SK-N-SH (cell line): ENCODE results near the gene RGPD3. TPM values are rescaled to one million over a fixed set of nuclear protein-coding genes. Genes with fewer than 3 reads are reported as not detected.

ENCODE experiments used
- CTCF ChIA-PET: fragments of 300-600, 350-600 bp; formaldehyde crosslinking; extraction: SDS; loops from one replicate; lab custom pipeline; 2021; lab: Yijun Ruan, JAX
- POLR2A ChIA-PET: fragments of 350-600 bp; sonication (Branson Sonifier 250); formaldehyde crosslinking; extraction: SDS; loops from one replicate; lab custom pipeline; 2020; ENCODE audit warnings: antibody characterized with exemption, inconsistent platforms; lab: Yijun Ruan, JAX
- DNase-seq: peaks from one replicate; pipeline ENCODE4 v3.0.0; 2012
- H2AFZ ChIP-seq: fragments of 200-600 bp; sonication (generic); 2 replicates; pipeline ENCODE4 v1.8.1; 2016; ENCODE audit warnings: antibody characterized with exemption, mild to moderate bottlenecking, low read depth
- H3F3A ChIP-seq: fragments of 200-600 bp; sonication (generic); replicated peaks from 2 replicates; pipeline ENCODE3; 2016; ENCODE audit warnings: antibody characterized with exemption, mild to moderate bottlenecking; ENCODE audit not compliant: insufficient read depth
- H3K27ac ChIP-seq, 2 experiments: fragments of 200-500 bp in 1 of 2; fragments of 200-600 bp in 1 of 2; sonication (Bioruptor generic) in 1 of 2; sonication (generic), shearing (Covaris generic) in 1 of 2; 2 replicates each; pipeline versions ENCODE4 v1.5.1 to v1.6.1; 2014 to 2016; ENCODE audit warnings: low read depth in 2 of 2, inconsistent platforms in 1 of 2, low read length in 1 of 2, mild to moderate bottlenecking in 1 of 2, mixed read lengths in 1 of 2
- H3K27me3 ChIP-seq: fragments of 200-600 bp; sonication (generic), shearing (Covaris generic); 2 replicates; pipeline ENCODE4 v1.6.1; 2016; ENCODE audit warnings: mixed run types; ENCODE audit not compliant: insufficient read depth
- H3K36me3 ChIP-seq, 2 experiments: fragments of 200-500 bp in 1 of 2; fragments of 200-600 bp in 1 of 2; sonication (Bioruptor generic) in 1 of 2; sonication (generic) in 1 of 2; replicated peaks in 1 of 2; 2 replicates each; pipeline versions ENCODE3 to v1.5.1; 2014 to 2016; ENCODE audit warnings: low read length in 1 of 2, mild to moderate bottlenecking in 1 of 2; ENCODE audit not compliant: insufficient read depth in 2 of 2, control insufficient read depth in 1 of 2
- H3K4me1 ChIP-seq, 2 experiments: fragments of 200-500 bp in 1 of 2; fragments of 200-600 bp in 1 of 2; sonication (Bioruptor generic) in 1 of 2; sonication (generic), shearing (Covaris generic) in 1 of 2; 2 replicates each; pipeline versions ENCODE4 v1.5.1 to v1.6.1; 2014 to 2016; ENCODE audit warnings: low read depth in 1 of 2, low read length in 1 of 2, mixed run types in 1 of 2; ENCODE audit not compliant: insufficient read depth in 2 of 2, control insufficient read depth in 1 of 2
- H3K4me2 ChIP-seq: fragments of 200-600 bp; sonication (generic), shearing (Covaris generic); 2 replicates; pipeline ENCODE4 v1.6.1; 2017; ENCODE audit warnings: mixed run types
- H3K4me3 ChIP-seq, 2 experiments: fragments of 200-500 bp in 1 of 2; fragments of 200-600 bp in 1 of 2; sonication (Bioruptor generic) in 1 of 2; sonication (generic), shearing (Covaris generic) in 1 of 2; 2 replicates each; pipeline versions ENCODE4 v1.5.1 to v1.8.1; 2014 to 2016; ENCODE audit warnings: low read depth in 2 of 2, inconsistent platforms in 1 of 2, low read length in 1 of 2, mild to moderate bottlenecking in 1 of 2, mixed read lengths in 1 of 2, moderate library complexity in 1 of 2
- H3K79me2 ChIP-seq: fragments of 200-600 bp; sonication (generic); 2 replicates; pipeline ENCODE4 v1.8.1; 2017; ENCODE audit warnings: mild to moderate bottlenecking; ENCODE audit not compliant: insufficient read depth
- H3K9ac ChIP-seq: fragments of 200-600 bp; sonication (generic); 2 replicates; pipeline ENCODE4 v1.6.1; 2017; ENCODE audit warnings: mixed run types
- H3K9me2 ChIP-seq: fragments of 200-600 bp; sonication (generic); 2 replicates; pipeline ENCODE4 v1.6.1; 2017; ENCODE audit warnings: mixed run types
- H3K9me3 ChIP-seq: fragments of 200-600 bp; sonication (generic); 2 replicates; pipeline ENCODE4 v1.6.1; 2017; ENCODE audit warnings: mixed run types, mild to moderate bottlenecking, moderate library complexity
- H4K20me1 ChIP-seq: fragments of 200-600 bp; sonication (generic); 2 replicates; pipeline ENCODE4 v1.6.1; 2017; ENCODE audit warnings: mild to moderate bottlenecking, mixed run types; ENCODE audit not compliant: insufficient read depth
- CHD2 ChIP-seq: fragments of 150-350 bp; IDR thresholded peaks from 2 replicates; pipeline ENCODE4 v1.6.1; 2018; ENCODE audit warnings: low read length; ENCODE audit not compliant: partially characterized antibody
- FOSL2 ChIP-seq: IDR thresholded peaks from 2 replicates; pipeline ENCODE4 v1.4.0; 2012; ENCODE audit warnings: low read depth, mild to moderate bottlenecking, moderate library complexity, borderline replicate concordance
- FOXJ3 ChIP-seq: sonication (generic); formaldehyde crosslinking; IDR thresholded peaks from 2 replicates; pipeline ENCODE4 v1.5.1; 2020; ENCODE audit warnings: mild to moderate bottlenecking, missing genetic modification reagents
- FOXM1 ChIP-seq: IDR thresholded peaks from 2 replicates; pipeline ENCODE4 v1.4.0; 2012; ENCODE audit warnings: low read depth, mild to moderate bottlenecking
- GATA2 ChIP-seq: sonication (generic); formaldehyde crosslinking; IDR thresholded peaks from 2 replicates; pipeline ENCODE4 v1.5.0; 2020; ENCODE audit warnings: mild to moderate bottlenecking, missing genetic modification reagents
- MEF2A ChIP-seq: IDR thresholded peaks from 2 replicates; pipeline ENCODE4 v1.4.0; 2012; ENCODE audit warnings: low read depth, borderline replicate concordance
- NFIC ChIP-seq: IDR thresholded peaks from 2 replicates; pipeline ENCODE4 v1.4.0; 2012; ENCODE audit warnings: borderline replicate concordance
- NRF1 ChIP-seq: IDR thresholded peaks from 2 replicates; pipeline ENCODE4 v1.6.1; 2012; ENCODE audit warnings: low read depth, mild to moderate bottlenecking, low read length
- POLR2AphosphoS5 ChIP-seq: IDR thresholded peaks from 2 replicates; pipeline ENCODE4 v1.6.1; 2012; ENCODE audit warnings: low read depth, low read length
- RAD21 ChIP-seq: IDR thresholded peaks from 2 replicates; pipeline ENCODE4 v1.6.1; 2012; ENCODE audit warnings: mild to moderate bottlenecking, low read length
- RCOR1 ChIP-seq: fragments of 150-350 bp; IDR thresholded peaks from 2 replicates; pipeline ENCODE4 v1.6.1; 2017; ENCODE audit warnings: antibody characterized with exemption, low read length
- TCF12 ChIP-seq: IDR thresholded peaks from 2 replicates; pipeline ENCODE4 v1.4.0; 2012
- TEAD4 ChIP-seq: IDR thresholded peaks from 2 replicates; pipeline ENCODE4 v1.4.0; 2012; ENCODE audit warnings: mild to moderate bottlenecking, borderline replicate concordance; ENCODE audit not compliant: insufficient read depth
- WGBS: methylation state at CpG from one replicate; pipeline ENCODE4 v1.1.6; 2017; ENCODE audit warnings: low lambda C conversion rate; 5-methylcytosine and 5-hydroxymethylcytosine counted together
- polyA plus RNA-seq, 3 experiments: library from polyadenylated mRNA; depleted of rRNA; stranded (reverse); fragments of >200 nt; gene quantifications; 2 replicates each; pipeline ENCODE4 v1.2.3, GENCODE V29; 2012
- TF ChIP-seq, protein P1 (sequence below): fragments of 200-600 bp; sonication (generic); IDR thresholded peaks from 2 replicates; pipeline ENCODE4 v1.6.1; 2017; ENCODE audit warnings: antibody characterized with exemption, mild to moderate bottlenecking, moderate library complexity
- TF ChIP-seq, protein P2 (sequence below): IDR thresholded peaks from 2 replicates; pipeline ENCODE4 v1.4.0; 2012; ENCODE audit warnings: low read depth, borderline replicate concordance
- TF ChIP-seq, protein P3 (sequence below): fragments of 150-350 bp; IDR thresholded peaks from 2 replicates; pipeline ENCODE4 v1.6.1; 2017; ENCODE audit warnings: antibody characterized with exemption, low read length, low read depth, borderline replicate concordance
- TF ChIP-seq, protein P4 (sequence below): IDR thresholded peaks from 2 replicates; pipeline ENCODE4 v1.4.0; 2012; ENCODE audit warnings: low read depth, borderline replicate concordance

RGPD3 gene
- polyA plus RNA-seq, 1 of the 3 experiments (the other 2 are of a cell fraction), result 0.05 TPM

DNA sequence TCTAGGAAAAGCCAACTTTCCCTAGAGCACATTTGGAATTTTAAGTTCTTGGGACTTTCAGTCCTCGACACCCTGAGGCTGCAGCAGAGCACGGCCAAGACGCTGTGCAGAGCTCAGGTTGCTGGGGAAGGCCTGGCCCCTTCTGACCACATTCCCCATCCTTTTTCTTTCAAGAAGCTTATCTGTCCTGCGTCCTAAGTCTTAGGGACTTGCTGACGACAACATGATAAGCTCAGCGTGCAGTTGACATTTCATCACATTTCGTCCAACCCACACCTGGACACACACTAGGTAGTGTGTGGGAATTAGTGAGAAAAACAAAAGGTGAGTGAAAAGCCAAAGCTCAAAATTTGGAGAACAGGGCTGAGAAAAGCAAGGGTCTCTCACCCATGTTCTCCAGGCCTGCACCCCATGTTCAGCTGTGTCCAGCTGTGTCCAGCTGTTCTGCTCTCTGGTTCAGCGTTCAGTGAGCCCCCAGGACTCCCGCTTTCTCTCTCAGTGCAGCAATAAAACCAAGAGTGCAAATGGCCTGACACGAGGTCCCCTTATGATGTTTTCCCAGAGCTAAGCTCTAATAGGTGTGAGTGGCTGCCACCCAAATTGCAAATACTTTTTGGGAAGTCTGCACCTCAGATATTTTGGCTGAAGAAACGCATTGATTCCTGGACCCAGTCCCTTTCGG is 101.9 kb downstream of the RGPD3 start:
- H3K36me3 ChIP-seq, result no peaks in the 10 kb centered on the region
- no peaks in the 10 kb centered on the region for H3K79me2 ChIP-seq
- TF ChIP-seq NRF1 (no peak), FOXM1 (no peak), MEF2A (no peak), RAD21 (no peak), CHD2 (no peak), TEAD4 (no peak), FOXJ3 (no peak)
- TF ChIP-seq, protein P1, sequence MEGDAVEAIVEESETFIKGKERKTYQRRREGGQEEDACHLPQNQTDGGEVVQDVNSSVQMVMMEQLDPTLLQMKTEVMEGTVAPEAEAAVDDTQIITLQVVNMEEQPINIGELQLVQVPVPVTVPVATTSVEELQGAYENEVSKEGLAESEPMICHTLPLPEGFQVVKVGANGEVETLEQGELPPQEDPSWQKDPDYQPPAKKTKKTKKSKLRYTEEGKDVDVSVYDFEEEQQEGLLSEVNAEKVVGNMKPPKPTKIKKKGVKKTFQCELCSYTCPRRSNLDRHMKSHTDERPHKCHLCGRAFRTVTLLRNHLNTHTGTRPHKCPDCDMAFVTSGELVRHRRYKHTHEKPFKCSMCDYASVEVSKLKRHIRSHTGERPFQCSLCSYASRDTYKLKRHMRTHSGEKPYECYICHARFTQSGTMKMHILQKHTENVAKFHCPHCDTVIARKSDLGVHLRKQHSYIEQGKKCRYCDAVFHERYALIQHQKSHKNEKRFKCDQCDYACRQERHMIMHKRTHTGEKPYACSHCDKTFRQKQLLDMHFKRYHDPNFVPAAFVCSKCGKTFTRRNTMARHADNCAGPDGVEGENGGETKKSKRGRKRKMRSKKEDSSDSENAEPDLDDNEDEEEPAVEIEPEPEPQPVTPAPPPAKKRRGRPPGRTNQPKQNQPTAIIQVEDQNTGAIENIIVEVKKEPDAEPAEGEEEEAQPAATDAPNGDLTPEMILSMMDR, result no peak
- TF ChIP-seq, protein P2, sequence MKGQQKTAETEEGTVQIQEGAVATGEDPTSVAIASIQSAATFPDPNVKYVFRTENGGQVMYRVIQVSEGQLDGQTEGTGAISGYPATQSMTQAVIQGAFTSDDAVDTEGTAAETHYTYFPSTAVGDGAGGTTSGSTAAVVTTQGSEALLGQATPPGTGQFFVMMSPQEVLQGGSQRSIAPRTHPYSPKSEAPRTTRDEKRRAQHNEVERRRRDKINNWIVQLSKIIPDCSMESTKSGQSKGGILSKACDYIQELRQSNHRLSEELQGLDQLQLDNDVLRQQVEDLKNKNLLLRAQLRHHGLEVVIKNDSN, result no peak
- TF ChIP-seq, protein P3, sequence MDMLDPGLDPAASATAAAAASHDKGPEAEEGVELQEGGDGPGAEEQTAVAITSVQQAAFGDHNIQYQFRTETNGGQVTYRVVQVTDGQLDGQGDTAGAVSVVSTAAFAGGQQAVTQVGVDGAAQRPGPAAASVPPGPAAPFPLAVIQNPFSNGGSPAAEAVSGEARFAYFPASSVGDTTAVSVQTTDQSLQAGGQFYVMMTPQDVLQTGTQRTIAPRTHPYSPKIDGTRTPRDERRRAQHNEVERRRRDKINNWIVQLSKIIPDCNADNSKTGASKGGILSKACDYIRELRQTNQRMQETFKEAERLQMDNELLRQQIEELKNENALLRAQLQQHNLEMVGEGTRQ, result no peak
- H4K20me1 ChIP-seq, result no peaks in the 10 kb centered on the region
- H2AFZ ChIP-seq, result no peak overlapping the region
- H3K9me2 ChIP-seq, result no peaks in the 10 kb centered on the region
- no peaks in the 10 kb centered on the region for H3K4me1 ChIP-seq
- H3K9ac ChIP-seq, result no peak overlapping the region
- POLR2A ChIA-PET, result no interaction called here
- no peak for DNase-seq
- no peak overlapping the region for H3K4me3 ChIP-seq
- no peaks in the 10 kb centered on the region for H3K27me3 ChIP-seq
- H3K4me2 ChIP-seq, result no peak overlapping the region
- CTCF ChIA-PET, result no interaction called here
- H3K9me3 ChIP-seq, result no peaks in the 10 kb centered on the region
- H3K27ac ChIP-seq, result no peak overlapping the region
- H3F3A ChIP-seq, result no peaks in the 10 kb centered on the region
- 66% methylated on average over 12 of the region's 12 CpGs for WGBS

DNA sequence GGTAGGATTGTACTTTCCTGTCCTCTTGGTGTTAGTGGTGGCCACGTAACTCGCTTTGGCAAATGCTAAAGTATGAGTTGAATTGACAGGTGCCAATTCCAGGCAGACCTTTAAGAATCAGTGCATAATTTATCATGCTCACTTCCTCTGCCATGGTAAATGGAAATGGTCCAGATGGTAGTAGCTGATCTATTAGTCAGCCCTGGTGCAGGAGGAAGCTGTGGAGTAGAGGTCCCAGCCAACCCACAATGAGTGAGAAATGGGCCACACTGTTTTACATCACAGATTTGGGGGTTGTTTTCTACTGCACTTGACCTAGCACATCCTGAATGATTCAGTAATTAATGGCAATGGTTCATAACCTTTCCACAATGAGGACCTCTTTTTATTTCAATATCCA is 104.4 kb downstream of the RGPD3 start:
- no peaks in the 10 kb centered on the region for H3K27me3 ChIP-seq
- ChIA-PET CTCF (no interaction called here), POLR2A (no interaction called here)
- no peak overlapping the region for H3K27ac ChIP-seq
- H3K9ac ChIP-seq, result no peak overlapping the region
- H3K9me3 ChIP-seq, result no peaks in the 10 kb centered on the region
- no peaks in the 10 kb centered on the region for H4K20me1 ChIP-seq
- no peaks in the 10 kb centered on the region for H3K36me3 ChIP-seq
- H3K79me2 ChIP-seq, result no peaks in the 10 kb centered on the region
- 36% methylated on average over 2 of the region's 2 CpGs for WGBS
- DNase-seq, result no peak
- no peak overlapping the region for H3K4me3 ChIP-seq
- no peaks in the 10 kb centered on the region for H3K4me1 ChIP-seq
- H3F3A ChIP-seq, result no peaks in the 10 kb centered on the region
- H2AFZ ChIP-seq, result no peak overlapping the region
- H3K4me2 ChIP-seq, result no peak overlapping the region
- TF ChIP-seq, protein P1, result no peak
- no peak for TF ChIP-seq GATA2 (CRISPR knock-in tag)
- TF ChIP-seq FOXJ3, result no peak
- TF ChIP-seq FOSL2, result no peak
- TF ChIP-seq NFIC, result no peak
- TF ChIP-seq, protein P4, sequence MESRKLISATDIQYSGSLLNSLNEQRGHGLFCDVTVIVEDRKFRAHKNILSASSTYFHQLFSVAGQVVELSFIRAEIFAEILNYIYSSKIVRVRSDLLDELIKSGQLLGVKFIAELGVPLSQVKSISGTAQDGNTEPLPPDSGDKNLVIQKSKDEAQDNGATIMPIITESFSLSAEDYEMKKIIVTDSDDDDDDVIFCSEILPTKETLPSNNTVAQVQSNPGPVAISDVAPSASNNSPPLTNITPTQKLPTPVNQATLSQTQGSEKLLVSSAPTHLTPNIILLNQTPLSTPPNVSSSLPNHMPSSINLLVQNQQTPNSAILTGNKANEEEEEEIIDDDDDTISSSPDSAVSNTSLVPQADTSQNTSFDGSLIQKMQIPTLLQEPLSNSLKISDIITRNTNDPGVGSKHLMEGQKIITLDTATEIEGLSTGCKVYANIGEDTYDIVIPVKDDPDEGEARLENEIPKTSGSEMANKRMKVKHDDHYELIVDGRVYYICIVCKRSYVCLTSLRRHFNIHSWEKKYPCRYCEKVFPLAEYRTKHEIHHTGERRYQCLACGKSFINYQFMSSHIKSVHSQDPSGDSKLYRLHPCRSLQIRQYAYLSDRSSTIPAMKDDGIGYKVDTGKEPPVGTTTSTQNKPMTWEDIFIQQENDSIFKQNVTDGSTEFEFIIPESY, result no peak
- no peak for TF ChIP-seq TCF12
- TF ChIP-seq RCOR1, result no peak
- TF ChIP-seq POLR2AphosphoS5, result no peak
- H3K9me2 ChIP-seq, result no peaks in the 10 kb centered on the region
